Stomach (tissue), 9 donors: ENCODE results near the gene RPS25. TPM values are rescaled to one million over a fixed set of nuclear protein-coding genes. Genes with fewer than 3 reads are reported as not detected.

ENCODE experiments used
- DNase-seq, 2 donors: peaks; one replicate each; pipeline versions ENCODE4 v3.0.0 to v3.0.0-alpha.2; 2013 to 2019
- H3K27ac ChIP-seq, 5 donors: fragments of 200-600 bp in 4 of 5; sonication (generic) in 4 of 5; one replicate each; pipeline ENCODE4 v1.5.1; 2013 to 2019; ENCODE audit warnings: mild to moderate bottlenecking in 1 of 5, moderate library complexity in 1 of 5
- H3K27me3 ChIP-seq, 3 donors: fragments of 200-600 bp; sonication (generic); one replicate each; pipeline ENCODE4 v1.5.1; 2017 to 2019; ENCODE audit warnings: mixed run types in 1 of 3
- H3K36me3 ChIP-seq, 4 donors: fragments of 200-600 bp; sonication (generic); 1 replicate in 3 of 4; 2 replicates in 1 of 4; pipeline ENCODE4 v1.5.1; 2016 to 2019
- H3K4me1 ChIP-seq, 4 donors: fragments of 200-600 bp; sonication (generic); one replicate each; pipeline ENCODE4 v1.5.1; 2016 to 2019
- H3K4me3 ChIP-seq, 4 donors: fragments of 200-600 bp; sonication (generic) in 3 of 4; one replicate each; pipeline ENCODE4 v1.5.1; 2016 to 2019; ENCODE audit warnings: mild to moderate bottlenecking in 1 of 4
- H3K9me3 ChIP-seq, 4 donors: fragments of 200-600 bp; sonication (generic); one replicate each; pipeline ENCODE4 v1.5.1; 2016 to 2019
- CTCF ChIP-seq, 7 experiments: fragments of 450-650 bp in 4 of 7; fragments of 200-600 bp in 3 of 7; sonication (generic) in 3 of 7; IDR thresholded peaks; one replicate each; pipeline ENCODE4 v1.5.1; 2016 to 2019; ENCODE audit warnings: antibody characterized with exemption in 7 of 7, control low read depth in 2 of 7, mild to moderate bottlenecking in 1 of 7
- EP300 ChIP-seq: sonication (generic); formaldehyde crosslinking; IDR thresholded peaks from one replicate; pipeline ENCODE4 v1.6.1; 2017; ENCODE audit warnings: antibody characterized with exemption
- POLR2A ChIP-seq, 4 donors: fragments of 450-650 bp; IDR thresholded peaks; one replicate each; pipeline ENCODE4 v1.6.1; 2016; ENCODE audit warnings: antibody characterized with exemption in 4 of 4, control low read depth in 2 of 4, mild to moderate bottlenecking in 1 of 4, moderate library complexity in 1 of 4
- POLR2AphosphoS5 ChIP-seq, 3 donors: sonication (generic); formaldehyde crosslinking; IDR thresholded peaks; one replicate each; pipeline ENCODE4 v1.6.1; 2016; ENCODE audit warnings: antibody characterized with exemption in 3 of 3
- WGBS, 5 donors: extraction: QIAGEN DNeasy Blood & Tissue Kit in 3 of 5; methylation state at CpG; one replicate each; pipeline versions ENCODE4 v1.1.5 to v1.1.7; 2013 to 2018; 5-methylcytosine and 5-hydroxymethylcytosine counted together
- intact Hi-C: fragments of 100-400 bp; cut with DNase I; formaldehyde crosslinking; loops from one replicate; pipeline ENCODE4 v1.15.1; 2023; ENCODE audit warnings: low total_unique reads
- polyA plus RNA-seq, 3 donors: library from polyadenylated mRNA; stranded (reverse); fragments of 200-250 nt; gene quantifications; one replicate each; pipeline ENCODE4 v1.2.3, GENCODE V29; 2013
- total RNA-seq, 5 donors: library from RNA; depleted of rRNA; stranded (reverse); fragments of >200 nt; gene quantifications; one replicate each; pipeline versions ENCODE4 v1.1.0 to v1.2.3, GENCODE V29; 2014 to 2016
- donor health status: healthy with polysubstance abuse.
- donor health status: Bipolar disorder and iron deficiency.
- donor health status: healthy.

Gene RPS25
- total and polyA plus RNA-seq, 8 donors = 157 to 3,218 (median 2,172) TPM

GRCh38 chr11:119025099-119025473 is 6.9 kb upstream of the RPS25 start:
- Histone ChIP-seq H3K4me1 (peaks cover 36 to 96% (median 85%) of the 10 kb centered on the region in 4 donors), H3K27me3 (no peaks in the 10 kb centered on the region), H3K9me3 (no peaks in the 10 kb centered on the region), H3K27ac (peak overlapping the region in 4 of 5 donors; percentile 24 to 52 (median 48)), H3K4me3 (peak overlapping the region in 1 of 4 donors; percentile 14), H3K36me3 (peaks cover 35 to 74% (median 66%) of the 10 kb centered on the region in 4 donors)
- 38 to 56% (median 53%) methylated on average over 5 of the region's 5 CpGs for WGBS, 5 donors
- no peak for DNase-seq
- TF ChIP-seq EP300 (no peak), POLR2AphosphoS5 (IDR thresholded peaks at IDR 0.05) (no peak), CTCF (IDR thresholded peaks at IDR 0.05) (no peak), POLR2A (IDR thresholded peaks at IDR 0.05) (no peak)
- intact Hi-C loops = no loop called here

- Histone ChIP-seq H3K27ac (peak overlapping the region in 4 of 5 donors; percentile 24 to 52 (median 48)), H3K36me3 (peaks cover 35 to 76% (median 66%) of the 10 kb centered on the region in 4 donors), H3K27me3 (no peaks in the 10 kb centered on the region), H3K9me3 (no peaks in the 10 kb centered on the region), H3K4me3 (peak overlapping the region in 1 of 4 donors; percentile 14), H3K4me1 (peaks cover 36 to 96% (median 84%) of the 10 kb centered on the region in 4 donors)
- intact Hi-C loops = no loop called here
- TF ChIP-seq POLR2A (IDR thresholded peaks at IDR 0.05) (no peak), CTCF (IDR thresholded peaks at IDR 0.05) (no peak), POLR2AphosphoS5 (IDR thresholded peaks at IDR 0.05) (no peak), EP300 (no peak)
- DNase-seq = no peak
- WGBS, 5 donors = 55 to 71% (median 68%) methylated on average over 14 to 15 of the region's 15 CpGs
Measured at GRCh38 chr11:119024430-119025098, 6.4 kb upstream of the RPS25 start.

- intact Hi-C loops = no loop called here
- peaks cover 31 to 92% (median 80%) of the 10 kb centered on the region in 4 donors for H3K4me1 ChIP-seq
Measured at GRCh38 chr11:119023741-119024140, 5.6 kb upstream of the RPS25 start.

GRCh38 chr11:119021631-119022030 is 3.5 kb upstream of the RPS25 start:
- Histone ChIP-seq H3K9me3 (no peaks in the 10 kb centered on the region), H3K27ac (peak overlapping the region in 4 of 5 donors; percentile 49 to 68 (median 60)), H3K36me3 (peaks cover 35 to 64% (median 56%) of the 10 kb centered on the region in 4 donors), H3K4me1 (peaks cover 33 to 79% (median 70%) of the 10 kb centered on the region in 4 donors), H3K27me3 (no peaks in the 10 kb centered on the region), H3K4me3 (peak overlapping the region in 1 of 4 donors; percentile 91)
- DNase-seq = no peak
- 57 to 71% (median 63%) methylated on average over 5 of the region's 5 CpGs for WGBS, 5 donors
- TF ChIP-seq EP300 = no peak
- no peak for TF ChIP-seq CTCF (IDR thresholded peaks at IDR 0.05)
- TF ChIP-seq POLR2AphosphoS5 (IDR thresholded peaks at IDR 0.05) = no peak
- intact Hi-C loops = no loop called here

More at GRCh38 chr11:119023741-119024140, 5.6 kb upstream of the RPS25 start:
- no peaks in the 10 kb centered on the region for H3K27me3 ChIP-seq
- peaks cover 35 to 76% (median 66%) of the 10 kb centered on the region in 4 donors for H3K36me3 ChIP-seq
- H3K27ac ChIP-seq = peak overlapping the region in 1 of 5 donors; percentile 52
- H3K9me3 ChIP-seq = no peaks in the 10 kb centered on the region
- DNase-seq = no peak
- no peak overlapping the region for H3K4me3 ChIP-seq
- TF ChIP-seq POLR2A (IDR thresholded peaks at IDR 0.05) (no peak), CTCF (IDR thresholded peaks at IDR 0.05) (no peak), EP300 (no peak), POLR2AphosphoS5 (IDR thresholded peaks at IDR 0.05) (no peak)
